NB4 (cell line): ENCODE results near the gene OTUB2.

Experiments
- MYC ChIP-seq: IDR thresholded peaks from 2 replicates; pipeline ENCODE4 v1.6.1; 2011; ENCODE audit warnings: low read depth, low read length
- POLR2A ChIP-seq: IDR thresholded peaks from 2 replicates; pipeline ENCODE4 v1.6.1; 2011; ENCODE audit warnings: mild to moderate bottlenecking; ENCODE audit not compliant: insufficient read length; ENCODE audit errors: extremely low read depth
- TF ChIP-seq, protein P1 (sequence below): IDR thresholded peaks from one replicate; pipeline ENCODE4 v1.5.1; 2012; ENCODE audit warnings: low read depth, low read length
- TF ChIP-seq, protein P2 (sequence below): IDR thresholded peaks from 2 replicates; pipeline ENCODE4 v1.6.1; 2011; ENCODE audit warnings: low read depth, low read length

DNA sequence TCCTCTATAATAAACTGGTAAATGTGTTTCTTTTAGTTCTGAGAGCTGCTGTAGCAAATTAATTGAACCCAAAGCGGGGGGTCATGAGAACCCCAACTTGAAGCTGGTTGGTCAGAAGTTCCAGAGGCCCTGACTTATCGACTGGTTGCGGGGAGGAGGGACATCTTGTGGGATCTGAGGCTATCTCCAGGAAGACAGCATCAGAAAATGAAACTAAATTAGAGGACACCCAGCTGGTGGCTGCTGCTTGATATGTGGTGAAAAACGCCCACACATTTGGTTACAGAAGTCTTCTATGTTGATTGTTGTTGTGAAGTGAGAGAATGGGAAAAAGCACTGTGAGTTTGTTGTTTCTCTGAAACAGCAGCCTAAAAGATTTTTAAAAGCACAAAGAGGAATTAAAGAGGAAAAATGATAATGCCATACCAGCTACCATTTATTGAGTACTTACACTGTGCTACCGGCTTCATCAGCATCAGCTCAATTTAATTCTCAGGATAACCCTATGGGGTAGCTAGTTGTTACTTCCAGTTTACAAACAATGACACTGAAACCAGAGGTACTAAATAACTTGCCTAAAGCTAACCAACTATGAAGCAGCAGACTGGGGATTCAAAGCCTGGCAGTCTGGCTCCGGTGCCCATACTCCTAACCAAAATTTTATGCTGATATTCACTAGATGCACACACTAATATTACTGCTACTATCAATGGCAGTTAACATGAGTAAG, 30.6 kb downstream of the OTUB2 start:
- no peak for TF ChIP-seq MYC
- TF ChIP-seq POLR2A = no peak
- TF ChIP-seq, protein P1, sequence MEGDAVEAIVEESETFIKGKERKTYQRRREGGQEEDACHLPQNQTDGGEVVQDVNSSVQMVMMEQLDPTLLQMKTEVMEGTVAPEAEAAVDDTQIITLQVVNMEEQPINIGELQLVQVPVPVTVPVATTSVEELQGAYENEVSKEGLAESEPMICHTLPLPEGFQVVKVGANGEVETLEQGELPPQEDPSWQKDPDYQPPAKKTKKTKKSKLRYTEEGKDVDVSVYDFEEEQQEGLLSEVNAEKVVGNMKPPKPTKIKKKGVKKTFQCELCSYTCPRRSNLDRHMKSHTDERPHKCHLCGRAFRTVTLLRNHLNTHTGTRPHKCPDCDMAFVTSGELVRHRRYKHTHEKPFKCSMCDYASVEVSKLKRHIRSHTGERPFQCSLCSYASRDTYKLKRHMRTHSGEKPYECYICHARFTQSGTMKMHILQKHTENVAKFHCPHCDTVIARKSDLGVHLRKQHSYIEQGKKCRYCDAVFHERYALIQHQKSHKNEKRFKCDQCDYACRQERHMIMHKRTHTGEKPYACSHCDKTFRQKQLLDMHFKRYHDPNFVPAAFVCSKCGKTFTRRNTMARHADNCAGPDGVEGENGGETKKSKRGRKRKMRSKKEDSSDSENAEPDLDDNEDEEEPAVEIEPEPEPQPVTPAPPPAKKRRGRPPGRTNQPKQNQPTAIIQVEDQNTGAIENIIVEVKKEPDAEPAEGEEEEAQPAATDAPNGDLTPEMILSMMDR = no peak
- TF ChIP-seq, protein P2, sequence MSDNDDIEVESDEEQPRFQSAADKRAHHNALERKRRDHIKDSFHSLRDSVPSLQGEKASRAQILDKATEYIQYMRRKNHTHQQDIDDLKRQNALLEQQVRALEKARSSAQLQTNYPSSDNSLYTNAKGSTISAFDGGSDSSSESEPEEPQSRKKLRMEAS = no peak
